Panc1 (cell line): ENCODE measurements around the gene CCDC192. TPM values are rescaled to one million over a fixed set of nuclear protein-coding genes. Genes with fewer than 3 reads are reported as not detected.

Source experiments
- ATAC-seq: fragments of 200-7000 bp; cut with Tn5 transposase; 2 replicates; pipeline ENCODE4 v1.9.1; 2020; ENCODE audit warnings: mild to moderate bottlenecking, moderate library complexity
- BruUV-seq: library from RNA; stranded (reverse); fragments of 400-500 nt; replicated peaks from 2 replicates; lab custom pipeline; 2021; lab: Mats Ljungman, UMichigan
- CTCF ChIA-PET: fragments of 300-600 bp; sonication (Branson Sonifier 250); formaldehyde crosslinking; loops from one replicate; lab custom pipeline; 2022; ENCODE audit warnings: antibody characterized with exemption; lab: Charles Lee
- POLR2A ChIA-PET: fragments of 300-600 bp; sonication (Branson Sonifier 250); formaldehyde crosslinking; loops from one replicate; lab custom pipeline; 2022; ENCODE audit warnings: antibody characterized with exemption; lab: Charles Lee
- DNase-seq: peaks from one replicate; pipeline ENCODE4 v3.0.0-alpha.2; 2010; ENCODE audit warnings: low read depth, low spot score
- H3K27ac ChIP-seq: 2 replicates; pipeline ENCODE4 v1.5.1; 2011; ENCODE audit warnings: mild to moderate bottlenecking, low read length, inconsistent platforms
- H3K27me3 ChIP-seq: fragments of 200-500 bp; sonication (Bioruptor generic); 2 replicates; pipeline ENCODE4 v1.6.0; 2014; ENCODE audit warnings: low read length, inconsistent platforms; ENCODE audit not compliant: control insufficient read depth, insufficient read depth
- H3K36me3 ChIP-seq: fragments of 200-500 bp; sonication (Bioruptor generic); 2 replicates; pipeline ENCODE4 v1.5.1; 2014; ENCODE audit warnings: inconsistent platforms, mild to moderate bottlenecking, low read length, moderate library complexity; ENCODE audit not compliant: control insufficient read depth, insufficient read depth
- H3K4me1 ChIP-seq: 2 replicates; pipeline ENCODE4 v1.5.1; 2011; ENCODE audit warnings: inconsistent platforms, mild to moderate bottlenecking, low read length, moderate library complexity; ENCODE audit not compliant: control insufficient read depth, insufficient read depth
- H3K4me3 ChIP-seq, 2 experiments: 2 replicates each; pipeline ENCODE4 v1.5.1; 2011 to 2012; ENCODE audit warnings: low read depth in 2 of 2, low read length in 2 of 2, mild to moderate bottlenecking in 2 of 2, inconsistent platforms in 1 of 2, moderate library complexity in 1 of 2
- H3K9me3 ChIP-seq: fragments of 200-500 bp; sonication (Bioruptor generic); 2 replicates; pipeline ENCODE4 v1.5.1; 2014; ENCODE audit warnings: low read depth, mild to moderate bottlenecking, inconsistent platforms, low read length, moderate library complexity; ENCODE audit not compliant: control insufficient read depth, insufficient read depth
- CTCF ChIP-seq: fragments of 450-650 bp; IDR thresholded peaks from 2 replicates; pipeline ENCODE4 v1.5.1; 2017; ENCODE audit warnings: mild to moderate bottlenecking
- POLR2AphosphoS5 ChIP-seq: IDR thresholded peaks from 2 replicates; pipeline ENCODE4 v1.6.1; 2012; ENCODE audit warnings: mild to moderate bottlenecking, low read depth, low read length, moderate library complexity
- REST ChIP-seq, 2 experiments: IDR thresholded peaks; 2 replicates each; pipeline ENCODE4 v1.6.1; 2011 to 2012; ENCODE audit warnings: low read depth in 2 of 2, control low read depth in 1 of 2, low read length in 1 of 2, mild to moderate bottlenecking in 1 of 2, moderate library complexity in 1 of 2; ENCODE audit not compliant: insufficient read depth in 1 of 2
- SIN3A ChIP-seq: IDR thresholded peaks from 2 replicates; pipeline ENCODE4 v1.6.1; 2012; ENCODE audit warnings: low read depth, mild to moderate bottlenecking, low read length, moderate library complexity, borderline replicate concordance; ENCODE audit not compliant: insufficient read depth
- TCF7L2 ChIP-seq: IDR thresholded peaks from 2 replicates; pipeline ENCODE4 v1.6.1; 2011; ENCODE audit warnings: mild to moderate bottlenecking, low read depth, low read length, inconsistent platforms
- in situ Hi-C: cut with HindIII; loops from 2 replicates; pipeline ENCODE4 v1.10.0; 2016; ENCODE audit warnings: low sequenced_read_pairs, low pct_unique_long_range_greater_than_20kb
- intact Hi-C: fragments of 100-400 bp; cut with micrococcal nuclease; formaldehyde crosslinking; loops from one replicate; pipeline ENCODE4 v1.10.0; 2022; ENCODE audit not compliant: unreplicated experiment
- total RNA-seq: library from RNA; stranded (reverse); gene quantifications from one replicate; pipeline ENCODE4 v1.2.1, GENCODE V29; 2021; ENCODE audit not compliant: unreplicated experiment

Gene CCDC192
- total RNA-seq, 1 experiment from 2014 or later, result not detected

- peaks cover 7% of the 10 kb centered on the region for H3K4me1 ChIP-seq
- ChIA-PET POLR2A (no interaction called here), CTCF (interaction anchor here (0.7 kb wide), 1 partner anchor 21 kb away, joined by 3 read pairs; no protein-coding TSS in a partner anchor)
- in situ Hi-C loops, result no loop called here
- H3K27me3 ChIP-seq, result no peaks in the 10 kb centered on the region
- no peaks in the 10 kb centered on the region for H3K36me3 ChIP-seq
- no peaks in the 10 kb centered on the region for H3K9me3 ChIP-seq
- no peak for TF ChIP-seq CTCF
- H3K4me3 ChIP-seq, result peak overlapping the region in 1 of 2 experiments; percentile 6; a peak in 1 of 4 replicates
- intact Hi-C loops, result no loop called here
- no peak overlapping the region for H3K27ac ChIP-seq
- ATAC-seq (no peak), DNase-seq (peak; percentile 54)
- no TSS peak for BruUV-seq
These were observed 256.1 kb downstream of the CCDC192 start for GRCh38 chr5:127959152-127959764.

- H3K4me3 ChIP-seq, result no peak overlapping the region
- no peak for TF ChIP-seq REST (IDR thresholded peaks at IDR 0.05; ENCODE audit: insufficient read depth in 1 of 2, low read depth in 2 of 2, low read length in 1 of 2)
- TF ChIP-seq SIN3A, result no peak
- TF ChIP-seq TCF7L2, result no peak
- no peak for TF ChIP-seq CTCF
- no peak for TF ChIP-seq POLR2AphosphoS5
- no peak overlapping the region for H3K27ac ChIP-seq
- DNase-seq (no peak), ATAC-seq (no peak)
- H3K4me1 ChIP-seq, result peaks cover 7% of the 10 kb centered on the region
- CTCF ChIA-PET, result no interaction called here
- POLR2A ChIA-PET, result no interaction called here
- in situ Hi-C loops (no loop called here), intact Hi-C loops (no loop called here)
- no peaks in the 10 kb centered on the region for H3K27me3 ChIP-seq
- no peaks in the 10 kb centered on the region for H3K36me3 ChIP-seq
- no peaks in the 10 kb centered on the region for H3K9me3 ChIP-seq
- no TSS peak for BruUV-seq
These were observed 257.1 kb downstream of the CCDC192 start for GRCh38 chr5:127960270-127960691.
